ENCODE data around the gene DSC2. TPM values are rescaled to one million over a fixed set of nuclear protein-coding genes. Genes with fewer than 3 reads are reported as not detected.

DSC2 gene
- total and polyA plus RNA-seq, 2 of the 8 experiments (the other 6 are each of a cell fraction or from before 2014, with no cell fraction given): 4.6 to 39.7 TPM

GRCh38 chr18:31079973-31080372, 22.2 kb downstream of the DSC2 start:
- Histone ChIP-seq H3K4me2 (ENCODE audit: insufficient read depth in 1 of 2, low read depth in 2 of 2, low read length in 2 of 2) (no peak overlapping the region), H3K23me2 (ENCODE audit: low read depth, low read length) (no peaks in the 10 kb centered on the region; the same call in 1 of the 2 replicates), H3K9ac (replicated peaks in 1 of 4; ENCODE audit: extremely low read depth in 1 of 4, low read depth in 3 of 4, low read length in 3 of 4) (no peak overlapping the region), H3K79me2 (ENCODE audit: control insufficient read depth in 1 of 2, insufficient read depth in 2 of 2, low read length in 2 of 2) (no peaks in the 10 kb centered on the region), H3K4me1 (replicated peaks in 1 of 4; ENCODE audit: control insufficient read depth in 3 of 4, insufficient read depth in 4 of 4, low read length in 3 of 4) (no peaks in the 10 kb centered on the region), H3K36me3 (ENCODE audit: control insufficient read depth in 2 of 4, insufficient read depth in 4 of 4, low read length in 3 of 4) (peaks cover 2 to 39% (median 22%) of the 10 kb centered on the region in 4 experiments; a peak in 7 of 8 replicates), H3K18ac (ENCODE audit: extremely low read depth, low read length) (no peak overlapping the region), H3K79me1 (ENCODE audit: low read depth, low read length) (no peaks in the 10 kb centered on the region), H4K8ac (ENCODE audit: extremely low read depth, insufficient read depth, low read length) (no peak overlapping the region), H4K91ac (replicated peaks; ENCODE audit: insufficient read length, low read length) (no peak overlapping the region), H2BK5ac (ENCODE audit: low read depth, low read length) (no peak overlapping the region), H2BK15ac (ENCODE audit: low read length) (no peak overlapping the region), H3K4me3 (ENCODE audit: extremely low read depth in 1 of 4, insufficient read depth in 2 of 4, low read depth in 3 of 4, low read length in 4 of 4) (no peak overlapping the region), H3K23ac (ENCODE audit: insufficient read length) (no peak overlapping the region), H3K27ac (ENCODE audit: low read depth, low read length) (no peak overlapping the region), H2AK5ac (ENCODE audit: low read depth, low read length) (no peak overlapping the region), H4K5ac (ENCODE audit: insufficient read length, low read depth, low read length) (no peak overlapping the region), H3K14ac (ENCODE audit: insufficient read length) (no peak overlapping the region), H3K27me3 (replicated peaks in 1 of 4; ENCODE audit: control insufficient read depth in 3 of 4, extremely low read depth in 1 of 4, insufficient read depth in 3 of 4, low read length in 3 of 4) (no peaks in the 10 kb centered on the region), H2AFZ (ENCODE audit: low read length) (no peak overlapping the region), H4K20me1 (replicated peaks in 1 of 2; ENCODE audit: control insufficient read depth in 1 of 2, insufficient read depth in 2 of 2, low read length in 2 of 2) (no peaks in the 10 kb centered on the region), H3K56ac (replicated peaks; ENCODE audit: insufficient read length, low read depth, low read length) (no peak overlapping the region), H2BK120ac (replicated peaks; ENCODE audit: low read depth, low read length) (no peak overlapping the region), H2BK20ac (ENCODE audit: low read length) (no peak overlapping the region), H3K9me3 (ENCODE audit: insufficient read depth in 2 of 2, low read depth in 1 of 2, low read length in 1 of 2) (no peaks in the 10 kb centered on the region), H3K4ac (replicated peaks; ENCODE audit: insufficient read length, low read depth, low read length) (no peak overlapping the region), H2BK12ac (ENCODE audit: low read depth, low read length) (no peak overlapping the region)
- ChIA-PET CTCF (ENCODE audit: partially characterized antibody) (no interaction called here), POLR2A (ENCODE audit: partially characterized antibody) (no interaction called here)
- FAIRE-seq (no peak), DNase-seq (ENCODE audit: low read depth in 1 of 2, low spot score in 2 of 2) (no peak)
- no peak for TF ChIP-seq FOSL1 (IDR thresholded peaks at IDR 0.05; ENCODE audit: insufficient read depth, low read depth, low read length)
- 93% methylated on average over 3 of the region's 3 CpGs; no CpG with 5 or more reads in 1 of the 2 experiments for WGBS, 2 experiments (ENCODE audit: extremely low coverage in 1 of 2, insufficient coverage in 1 of 2, insufficient read length in 1 of 2, insufficient replicate concordance in 2 of 2, low coverage in 1 of 2, low lambda C conversion rate in 2 of 2, missing lambda C conversion rate in 1 of 2)

Data from H1 (cell line).